ENCODE measurements around the gene BTN3A1.

The BTN3A1 gene

GRCh38 chr6:26383624-26384417 is 18.3 kb upstream of the BTN3A1 start:
- TF ChIP-seq CTCF (IDR thresholded peaks at IDR 0.05) = no peak

GRCh38 chr6:26385734-26386125 is 16.3 kb upstream of the BTN3A1 start:
- TF ChIP-seq CTCF (IDR thresholded peaks at IDR 0.05) = no peak

GRCh38 chr6:26387565-26387964 is 14.5 kb upstream of the BTN3A1 start:
- no peak for TF ChIP-seq CTCF (IDR thresholded peaks at IDR 0.05)

GRCh38 chr6:26388014-26388413 is 14.1 kb upstream of the BTN3A1 start:
- TF ChIP-seq CTCF (IDR thresholded peaks at IDR 0.05) = no peak

- no peak for TF ChIP-seq CTCF (IDR thresholded peaks at IDR 0.05)
These were observed 13.6 kb upstream of the BTN3A1 start for GRCh38 chr6:26388441-26388840.

GRCh38 chr6:26389349-26389894 is 12.7 kb upstream of the BTN3A1 start:
- TF ChIP-seq CTCF (IDR thresholded peaks at IDR 0.05) = no peak

- no peak for TF ChIP-seq CTCF (IDR thresholded peaks at IDR 0.05)
These were observed 11.5 kb upstream of the BTN3A1 start for GRCh38 chr6:26390531-26390930.
